Fibroblast of lung (primary cell): Measurements from ENCODE around the gene CCDC85C. TPM values are rescaled to one million over a fixed set of nuclear protein-coding genes. Genes with fewer than 3 reads are reported as not detected.

Source experiments
- DNase-seq, 2 donors: peaks; one replicate each; pipeline versions ENCODE4 v3.0.0 to v3.0.0-alpha.2; 2010; ENCODE audit warnings: low read depth in 2 of 2
- H2AFZ ChIP-seq: 2 replicates; pipeline ENCODE4 v1.5.1; 2012; ENCODE audit warnings: low read length, control low read depth, inconsistent platforms
- H3K27ac ChIP-seq: 2 replicates; pipeline ENCODE4 v1.5.1; 2011; ENCODE audit warnings: low read length, control low read depth; ENCODE audit not compliant: insufficient read depth
- H3K27me3 ChIP-seq: 2 replicates; pipeline ENCODE4 v1.5.1; 2011; ENCODE audit warnings: mild to moderate bottlenecking, low read length; ENCODE audit not compliant: control insufficient read depth, insufficient read depth
- H3K36me3 ChIP-seq: 2 replicates; pipeline ENCODE4 v1.5.1; 2011; ENCODE audit warnings: low read length; ENCODE audit not compliant: control insufficient read depth, insufficient read depth
- H3K4me1 ChIP-seq: 2 replicates; pipeline ENCODE4 v1.5.1; 2011; ENCODE audit warnings: low read length; ENCODE audit not compliant: control insufficient read depth, insufficient read depth; ENCODE audit errors: extremely low read depth
- H3K4me2 ChIP-seq: 2 replicates; pipeline ENCODE4 v1.5.1; 2011; ENCODE audit warnings: low read length, control low read depth; ENCODE audit not compliant: insufficient read depth; ENCODE audit errors: extremely low read depth
- H3K4me3 ChIP-seq, 4 experiments: fragments of 200-600 bp in 1 of 4; sonication (generic) in 1 of 4; replicated peaks in 1 of 4; 2 replicates each; pipeline ENCODE4 v1.5.1; 2011 to 2016; ENCODE audit warnings: low read length in 4 of 4, low read depth in 3 of 4, mild to moderate bottlenecking in 3 of 4, control low read depth in 2 of 4, inconsistent platforms in 1 of 4, mixed read lengths in 1 of 4; ENCODE audit not compliant: insufficient read depth in 1 of 4; ENCODE audit errors: control extremely low read depth in 1 of 4
- H3K79me2 ChIP-seq: 2 replicates; pipeline ENCODE4 v1.5.1; 2012; ENCODE audit warnings: mild to moderate bottlenecking, low read length, inconsistent platforms; ENCODE audit not compliant: control insufficient read depth, insufficient read depth
- H3K9ac ChIP-seq: 2 replicates; pipeline ENCODE4 v1.5.1; 2011; ENCODE audit warnings: mild to moderate bottlenecking, low read length, control low read depth; ENCODE audit not compliant: insufficient read depth
- H3K9me3 ChIP-seq: 2 replicates; pipeline ENCODE4 v1.5.1; 2012; ENCODE audit warnings: low read depth, low read length; ENCODE audit not compliant: control insufficient read depth, insufficient read depth
- H4K20me1 ChIP-seq: 2 replicates; pipeline ENCODE4 v1.5.1; 2011; ENCODE audit warnings: low read length; ENCODE audit not compliant: control insufficient read depth, insufficient read depth; ENCODE audit errors: extremely low read depth
- EZH2 ChIP-seq: IDR thresholded peaks from 2 replicates; pipeline ENCODE4 v1.5.1; 2012; ENCODE audit warnings: low read length, control low read depth, mild to moderate bottlenecking; ENCODE audit errors: missing control alignments
- polyA plus RNA-seq, 2 donors: library from polyadenylated mRNA; depleted of rRNA in 1 of 2; stranded (reverse) in 1 of 2; unstranded in 1 of 2; fragments of >200 nt; gene quantifications; 2 replicates each; pipeline ENCODE4 v1.2.1, GENCODE V29; 2011 to 2012; ENCODE audit warnings: missing spikeins in 1 of 2
- total RNA-seq: library from RNA; depleted of rRNA; stranded (reverse); fragments of >200 nt; gene quantifications from 2 replicates; pipeline ENCODE4 v1.2.1, GENCODE V29; 2014
- TF ChIP-seq, protein P1 (sequence below), 2 donors: IDR thresholded peaks in 1 of 2; conservative IDR thresholded peaks in 1 of 2; 1 replicate in 1 of 2; 2 replicates in 1 of 2; pipeline ENCODE4 v1.5.1; 2011 to 2012; ENCODE audit warnings: low read length in 2 of 2, control low read depth in 1 of 2, inconsistent platforms in 1 of 2, low read depth in 1 of 2, mild to moderate bottlenecking in 1 of 2

CCDC85C gene
- total and polyA plus RNA-seq, 2 donors (not counting 1 experiment from before 2014, with no cell fraction given): 4.6 to 9.6 TPM

DNA sequence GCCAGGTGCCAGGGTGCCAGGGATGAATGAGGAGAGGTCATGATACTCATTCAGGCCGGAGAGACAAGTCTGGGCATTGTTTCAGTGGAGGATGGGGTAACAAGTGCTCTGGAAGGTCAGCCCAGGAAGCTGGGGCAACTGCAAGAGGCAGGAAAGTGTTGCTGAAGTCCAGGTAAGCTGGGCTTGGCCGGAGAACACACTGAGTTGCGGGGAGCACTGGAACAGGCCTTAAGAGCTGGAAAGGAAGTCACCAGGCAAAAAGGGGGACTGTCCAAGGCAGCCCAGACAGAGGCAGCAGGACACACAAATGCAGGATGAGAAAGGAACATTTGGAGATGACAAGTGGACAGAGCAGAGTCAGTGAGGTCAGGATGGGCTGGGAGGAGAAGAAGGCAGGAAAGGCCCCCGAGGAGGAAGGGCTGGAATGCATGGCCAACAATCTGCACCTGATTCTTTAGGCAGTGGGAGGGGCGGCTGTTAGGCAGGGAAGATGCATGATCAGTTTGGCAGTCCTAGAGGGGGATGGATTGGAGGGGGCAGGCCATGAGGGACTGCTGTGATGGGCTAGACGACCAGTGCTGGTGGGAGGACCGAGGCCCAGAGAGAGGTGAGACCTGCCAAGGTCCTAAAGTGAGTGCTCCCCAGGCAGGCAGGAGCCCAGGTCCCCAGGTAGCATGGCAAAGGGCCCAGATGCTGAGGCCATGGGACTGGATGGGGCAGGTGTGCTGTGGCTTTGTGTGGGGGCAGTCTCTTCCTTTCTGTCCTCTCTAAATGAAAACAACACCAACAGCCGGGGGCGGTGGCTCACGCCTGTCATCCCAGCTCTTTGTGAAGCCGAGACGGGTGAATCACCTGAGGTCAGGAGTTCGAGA is 23.7 kb upstream of the CCDC85C start:
- Histone ChIP-seq H3K27ac (no peak overlapping the region), H3K9me3 (no peaks in the 10 kb centered on the region), H3K36me3 (no peaks in the 10 kb centered on the region), H3K4me1 (peaks cover 8% of the 10 kb centered on the region), H3K4me3 (no peak overlapping the region), H3K79me2 (no peaks in the 10 kb centered on the region), H3K9ac (no peak overlapping the region), H2AFZ (no peak overlapping the region), H3K4me2 (no peak overlapping the region), H3K27me3 (no peaks in the 10 kb centered on the region), H4K20me1 (no peaks in the 10 kb centered on the region)
- TF ChIP-seq, protein P1, sequence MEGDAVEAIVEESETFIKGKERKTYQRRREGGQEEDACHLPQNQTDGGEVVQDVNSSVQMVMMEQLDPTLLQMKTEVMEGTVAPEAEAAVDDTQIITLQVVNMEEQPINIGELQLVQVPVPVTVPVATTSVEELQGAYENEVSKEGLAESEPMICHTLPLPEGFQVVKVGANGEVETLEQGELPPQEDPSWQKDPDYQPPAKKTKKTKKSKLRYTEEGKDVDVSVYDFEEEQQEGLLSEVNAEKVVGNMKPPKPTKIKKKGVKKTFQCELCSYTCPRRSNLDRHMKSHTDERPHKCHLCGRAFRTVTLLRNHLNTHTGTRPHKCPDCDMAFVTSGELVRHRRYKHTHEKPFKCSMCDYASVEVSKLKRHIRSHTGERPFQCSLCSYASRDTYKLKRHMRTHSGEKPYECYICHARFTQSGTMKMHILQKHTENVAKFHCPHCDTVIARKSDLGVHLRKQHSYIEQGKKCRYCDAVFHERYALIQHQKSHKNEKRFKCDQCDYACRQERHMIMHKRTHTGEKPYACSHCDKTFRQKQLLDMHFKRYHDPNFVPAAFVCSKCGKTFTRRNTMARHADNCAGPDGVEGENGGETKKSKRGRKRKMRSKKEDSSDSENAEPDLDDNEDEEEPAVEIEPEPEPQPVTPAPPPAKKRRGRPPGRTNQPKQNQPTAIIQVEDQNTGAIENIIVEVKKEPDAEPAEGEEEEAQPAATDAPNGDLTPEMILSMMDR (conservative IDR thresholded peaks at IDR 0.05 in 1 of 2, IDR thresholded peaks at IDR 0.05 in 1 of 2; ENCODE audit: low read depth in 1 of 2, low read length in 2 of 2): no peak
- TF ChIP-seq EZH2: no peak
- no peak for DNase-seq

DNA sequence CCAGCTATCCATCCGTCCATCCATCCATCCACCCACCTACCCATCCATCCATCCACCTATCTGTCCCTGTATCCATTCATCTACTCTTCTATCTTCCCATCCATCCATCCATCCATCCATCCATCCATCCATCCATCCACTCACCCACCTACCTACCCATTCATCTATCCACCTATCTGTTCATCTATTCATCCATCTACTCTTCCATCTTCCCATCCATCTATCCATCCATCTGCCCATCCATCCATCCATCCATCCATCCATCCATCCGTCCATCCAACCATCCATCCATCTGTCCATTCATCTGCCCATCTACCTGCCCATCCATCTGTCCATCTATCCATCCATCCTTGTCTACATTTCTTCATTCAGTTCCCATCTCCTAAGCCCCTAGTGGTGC is 23.1 kb upstream of the CCDC85C start:
- Histone ChIP-seq H4K20me1 (no peaks in the 10 kb centered on the region), H3K4me3 (no peak overlapping the region), H3K4me1 (peaks cover 10% of the 10 kb centered on the region), H3K9ac (no peak overlapping the region), H3K4me2 (no peak overlapping the region), H3K36me3 (no peaks in the 10 kb centered on the region), H3K9me3 (no peaks in the 10 kb centered on the region), H3K79me2 (no peaks in the 10 kb centered on the region), H3K27ac (no peak overlapping the region), H2AFZ (no peak overlapping the region), H3K27me3 (no peaks in the 10 kb centered on the region)
- TF ChIP-seq, protein P1 (conservative IDR thresholded peaks at IDR 0.05 in 1 of 2, IDR thresholded peaks at IDR 0.05 in 1 of 2; ENCODE audit: low read depth in 1 of 2, low read length in 2 of 2): no peak
- TF ChIP-seq EZH2: no peak
- no peak for DNase-seq

DNA sequence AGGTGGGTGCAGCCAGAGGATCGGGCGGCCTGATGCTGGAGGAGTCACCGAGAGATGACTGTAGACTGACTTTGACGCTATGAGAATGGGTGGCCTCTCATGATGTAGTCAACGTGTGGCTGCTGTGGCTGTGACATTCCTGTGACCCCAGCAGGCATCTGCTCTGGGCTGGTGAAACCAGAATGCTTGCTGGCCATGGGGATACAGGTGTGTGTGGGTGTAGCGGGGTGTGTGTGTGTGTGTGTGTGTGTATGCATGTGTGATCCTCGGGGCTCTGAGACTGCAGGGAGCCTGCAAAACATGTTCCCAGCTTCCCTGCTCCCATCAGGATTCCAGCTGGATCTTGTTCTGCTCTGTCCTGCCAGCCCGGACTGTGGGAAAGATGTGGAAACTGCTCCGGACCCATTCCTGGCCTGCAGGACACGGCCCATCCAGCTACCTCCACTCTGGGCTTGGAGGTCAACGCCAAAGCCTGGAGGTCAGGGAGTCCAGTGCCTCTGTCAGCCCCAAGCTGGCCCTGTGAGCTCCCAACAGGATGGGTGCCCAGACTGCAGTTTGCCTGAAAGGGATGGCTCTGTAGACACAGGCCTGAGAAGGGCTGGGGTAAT is 22.1 kb upstream of the CCDC85C start:
- H3K9ac ChIP-seq: no peak overlapping the region
- H3K36me3 ChIP-seq: no peaks in the 10 kb centered on the region
- no peaks in the 10 kb centered on the region for H3K27me3 ChIP-seq
- H2AFZ ChIP-seq: no peak overlapping the region
- H4K20me1 ChIP-seq: no peaks in the 10 kb centered on the region
- TF ChIP-seq, protein P1 (conservative IDR thresholded peaks at IDR 0.05 in 1 of 2, IDR thresholded peaks at IDR 0.05 in 1 of 2; ENCODE audit: low read depth in 1 of 2, low read length in 2 of 2): no peak
- TF ChIP-seq EZH2: no peak
- no peaks in the 10 kb centered on the region for H3K79me2 ChIP-seq
- no peak overlapping the region for H3K4me2 ChIP-seq
- H3K27ac ChIP-seq: no peak overlapping the region
- peaks cover 10% of the 10 kb centered on the region for H3K4me1 ChIP-seq
- no peaks in the 10 kb centered on the region for H3K9me3 ChIP-seq
- no peak overlapping the region for H3K4me3 ChIP-seq
- DNase-seq: peak in 1 of 2 donors; percentile 58
